Breast epithelium (tissue), 4 donors: Measurements from ENCODE around the gene TOP2B. TPM values are rescaled to one million over a fixed set of nuclear protein-coding genes. Genes with fewer than 3 reads are reported as not detected.

Experiments
- DNase-seq, 2 donors: peaks; one replicate each; pipeline ENCODE4 v3.0.0-alpha.2; 2019; ENCODE audit warnings: low spot score in 2 of 2
- H3K27ac ChIP-seq, 2 donors: fragments of 200-600 bp; sonication (generic) in 1 of 2; one replicate each; pipeline ENCODE4 v1.5.1; 2016 to 2019; ENCODE audit warnings: mild to moderate bottlenecking in 1 of 2
- H3K27me3 ChIP-seq, 2 donors: fragments of 200-600 bp; sonication (generic) in 1 of 2; one replicate each; pipeline versions ENCODE4 v1.5.1 to v1.6.0; 2017 to 2019; ENCODE audit warnings: control low read depth in 1 of 2, mild to moderate bottlenecking in 1 of 2
- H3K36me3 ChIP-seq: fragments of 200-600 bp; one replicate; pipeline ENCODE4 v1.5.1; 2019
- H3K4me1 ChIP-seq, 2 donors: fragments of 200-600 bp; sonication (generic); one replicate each; pipeline ENCODE4 v1.5.1; 2016 to 2019; ENCODE audit warnings: control low read depth in 1 of 2
- H3K4me3 ChIP-seq, 3 donors: fragments of 200-600 bp; sonication (generic); 1 replicate in 2 of 3; 2 replicates in 1 of 3; pipeline ENCODE4 v1.5.1; 2016 to 2019; ENCODE audit warnings: mild to moderate bottlenecking in 3 of 3, moderate library complexity in 2 of 3
- H3K9me3 ChIP-seq, 2 donors: fragments of 200-600 bp; sonication (generic) in 1 of 2; one replicate each; pipeline ENCODE4 v1.5.1; 2016 to 2019; ENCODE audit warnings: control low read depth in 1 of 2
- CTCF ChIP-seq, 3 donors: fragments of 450-650 bp; IDR thresholded peaks; one replicate each; pipeline ENCODE4 v1.5.1; 2016 to 2017; ENCODE audit warnings: antibody characterized with exemption in 3 of 3, mild to moderate bottlenecking in 3 of 3, moderate library complexity in 3 of 3
- POLR2A ChIP-seq: fragments of 450-650 bp; IDR thresholded peaks from one replicate; pipeline ENCODE4 v1.6.1; 2016; ENCODE audit warnings: antibody characterized with exemption, mild to moderate bottlenecking, moderate library complexity
- POLR2AphosphoS5 ChIP-seq, 3 donors: sonication (generic); formaldehyde crosslinking; IDR thresholded peaks; one replicate each; pipeline ENCODE4 v1.6.1; 2017; ENCODE audit warnings: antibody characterized with exemption in 3 of 3
- intact Hi-C: fragments of 100-400 bp; cut with DNase I; formaldehyde crosslinking; loops from one replicate; pipeline ENCODE4 v1.15.1; 2023; ENCODE audit warnings: low total_unique reads
- total RNA-seq, 3 donors: library from RNA; depleted of rRNA; stranded (reverse); fragments of >200 nt; gene quantifications; one replicate each; pipeline ENCODE4 v1.1.0, GENCODE V29; 2016

TOP2B gene
- total RNA-seq, 3 donors from 2014 or later = 79.8 to 145 (median 125) TPM

DNA sequence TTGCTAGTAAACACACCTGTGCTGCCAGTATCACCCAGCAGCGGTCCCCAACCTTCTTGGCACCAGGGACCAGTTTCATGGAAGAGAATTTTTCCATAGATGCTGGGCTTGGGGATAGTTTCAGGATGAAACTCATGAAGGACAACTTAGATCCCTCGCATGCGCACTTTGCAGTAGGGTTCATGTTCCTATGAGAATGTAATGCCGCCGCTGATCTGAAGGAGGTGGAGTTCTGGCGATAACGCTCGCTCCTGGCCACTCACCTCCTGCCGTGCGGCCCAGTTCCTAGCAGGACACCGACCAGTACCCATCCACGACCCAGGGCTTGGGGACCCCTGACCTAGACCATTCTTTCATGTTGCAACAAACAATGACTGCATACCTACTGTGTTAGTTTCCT, 89.7 kb downstream of the TOP2B start:
- intact Hi-C loops = no loop called here
- TF ChIP-seq POLR2AphosphoS5 (IDR thresholded peaks at IDR 0.05) (no peak), POLR2A (no peak), CTCF (IDR thresholded peaks at IDR 0.05) (no peak)
- no peak overlapping the region for H3K4me3 ChIP-seq
- H3K4me1 ChIP-seq = no peaks in the 10 kb centered on the region
- no peaks in the 10 kb centered on the region for H3K27me3 ChIP-seq
- no peaks in the 10 kb centered on the region for H3K9me3 ChIP-seq
- no peak overlapping the region for H3K27ac ChIP-seq
- no peaks in the 10 kb centered on the region for H3K36me3 ChIP-seq
- no peak for DNase-seq

- Histone ChIP-seq H3K4me1 (no peaks in the 10 kb centered on the region), H3K4me3 (no peak overlapping the region), H3K36me3 (no peaks in the 10 kb centered on the region), H3K9me3 (no peaks in the 10 kb centered on the region), H3K27me3 (no peaks in the 10 kb centered on the region), H3K27ac (peak overlapping the region; percentile 59 to 83)
- DNase-seq = no peak
- intact Hi-C loops = loop anchor here (5.0 kb wide), 1 partner anchor 742 kb away; no protein-coding TSS in a partner anchor
- no peak for TF ChIP-seq POLR2AphosphoS5 (IDR thresholded peaks at IDR 0.05)
- TF ChIP-seq POLR2A = no peak
- no peak for TF ChIP-seq CTCF (IDR thresholded peaks at IDR 0.05)
These were observed 90.4 kb downstream of the TOP2B start for GRCh38 chr3:25574172-25574765.

- no peaks in the 10 kb centered on the region for H3K27me3 ChIP-seq
- DNase-seq = no peak
- H3K36me3 ChIP-seq = no peaks in the 10 kb centered on the region
- H3K27ac ChIP-seq = peak overlapping the region; percentile 59 to 83
- no peaks in the 10 kb centered on the region for H3K4me1 ChIP-seq
- peak overlapping the region in 1 of 3 donors; percentile 28 for H3K4me3 ChIP-seq
- no peak for TF ChIP-seq CTCF (IDR thresholded peaks at IDR 0.05)
- TF ChIP-seq POLR2A = no peak
- TF ChIP-seq POLR2AphosphoS5 (IDR thresholded peaks at IDR 0.05) = no peak
- intact Hi-C loops = loop anchor here (5.0 kb wide), 1 partner anchor 741 kb away; no protein-coding TSS in a partner anchor
- H3K9me3 ChIP-seq = no peaks in the 10 kb centered on the region
These were observed 91.1 kb downstream of the TOP2B start for GRCh38 chr3:25573386-25574171.

DNA sequence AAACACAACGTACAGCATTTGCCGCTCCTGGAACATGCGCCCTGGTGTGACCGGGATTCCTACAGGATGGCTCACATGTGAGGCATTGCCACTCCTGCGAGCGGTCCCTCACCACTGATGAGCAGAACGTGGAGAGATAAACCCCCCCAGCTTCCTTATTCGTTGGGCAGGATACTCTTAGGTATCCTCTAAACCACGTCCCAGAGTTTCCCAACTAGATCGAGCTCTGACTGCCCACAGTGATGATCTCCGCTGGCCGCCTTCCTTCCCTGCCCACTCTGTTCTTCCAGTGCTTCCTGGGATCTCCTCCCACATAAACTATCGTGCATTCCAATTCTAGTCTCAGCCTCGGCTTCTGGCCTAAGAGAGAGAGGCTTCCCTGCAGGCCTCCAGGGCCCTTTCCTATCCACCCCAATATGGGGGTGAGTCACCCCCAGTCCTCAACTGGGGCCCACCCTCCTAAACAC, 91.8 kb downstream of the TOP2B start:
- no peak for TF ChIP-seq POLR2AphosphoS5 (IDR thresholded peaks at IDR 0.05)
- TF ChIP-seq CTCF (IDR thresholded peaks at IDR 0.05) = no peak
- no peak for TF ChIP-seq POLR2A

GRCh38 chr3:25572336-25572735, 92.4 kb downstream of the TOP2B start:
- H3K4me3 ChIP-seq = no peak overlapping the region
- no peaks in the 10 kb centered on the region for H3K27me3 ChIP-seq
- no peaks in the 10 kb centered on the region for H3K9me3 ChIP-seq
- H3K4me1 ChIP-seq = no peaks in the 10 kb centered on the region
- TF ChIP-seq POLR2A (no peak), POLR2AphosphoS5 (IDR thresholded peaks at IDR 0.05) (no peak), CTCF (IDR thresholded peaks at IDR 0.05) (no peak)
- intact Hi-C loops = loop anchor here (5.0 kb wide), 1 partner anchor 740 kb away; no protein-coding TSS in a partner anchor
- H3K36me3 ChIP-seq = no peaks in the 10 kb centered on the region
- peak overlapping the region in 1 of 2 donors; percentile 83 for H3K27ac ChIP-seq
- no peak for DNase-seq

More for the DNA sequence above, 91.8 kb downstream of the TOP2B start:
- peak overlapping the region; percentile 59 to 83 for H3K27ac ChIP-seq
- no peaks in the 10 kb centered on the region for H3K27me3 ChIP-seq
- H3K4me1 ChIP-seq = no peaks in the 10 kb centered on the region
- intact Hi-C loops = loop anchor here (5.0 kb wide), 1 partner anchor 741 kb away; no protein-coding TSS in a partner anchor
- H3K9me3 ChIP-seq = no peaks in the 10 kb centered on the region
- H3K4me3 ChIP-seq = peak overlapping the region in 1 of 3 donors; percentile 28
- H3K36me3 ChIP-seq = no peaks in the 10 kb centered on the region
- no peak for DNase-seq
